Heart left ventricle (tissue), 13 donors: ENCODE data around the gene KIF1A.

Experiments
- CTCF ChIP-seq, 12 donors: fragments of 200-600 bp; sonication (generic) in 4 of 12; IDR thresholded peaks; one replicate each; pipeline versions ENCODE4 v1.5.0 to v1.8.0; 2018 to 2022; ENCODE audit warnings: antibody characterized with exemption in 12 of 12, mild to moderate bottlenecking in 5 of 12
- POLR2A ChIP-seq, 2 donors: fragments of 450-650 bp; IDR thresholded peaks; one replicate each; pipeline ENCODE4 v1.6.1; 2017; ENCODE audit warnings: antibody characterized with exemption in 2 of 2, mild to moderate bottlenecking in 2 of 2, moderate library complexity in 2 of 2
- donor health status: ischemic (EF 13 %, LVEDD 7.1; RV severe dilation, severe dysfunction).
- donor health status: DM: no; HTN: yes; CAD: no.
- donor health status: DM: no; HTN: no; CAD: no.
- donor health status: ischemic (EF 25% LVEDD 6.9; RV normal size, moderate dysfunction).
- donor health status: ischemic (EF 25% LVEDD 5.7; RV mildly dilated, moderate dysfunction).
- donor health status: ischemic (EF 35%, LVEDD 5.7; RV mildly dilated, moderate dysfunction).
- donor health status: nonischemic (EF 11% LVEDD 7.7; RV severe dilation, severe dysfunction).
- donor health status: DM: yes; HTN: yes; CAD: no.
- donor health status: PGD.
- donor health status: ischemic (EF 29% LVEDD 5.4; RV normal size, mild dysfunction).
- donor health status: nonischemic (EF 23%, LVEDD 6.1; RV moderate dilation, normal function).

- TF ChIP-seq POLR2A (IDR thresholded peaks at IDR 0.05), result no peak
- TF ChIP-seq CTCF (IDR thresholded peaks at IDR 0.05), result no peak
Measured at GRCh38 chr2:240725671-240726070, 94.3 kb downstream of the KIF1A start.
